ENCODE data around the gene GCSAM. TPM values are rescaled to one million over a fixed set of nuclear protein-coding genes. Genes with fewer than 3 reads are reported as not detected.

GCSAM gene
- total RNA-seq, 2 donors from 2014 or later: 1.4 TPM; not detected in 1

DNA sequence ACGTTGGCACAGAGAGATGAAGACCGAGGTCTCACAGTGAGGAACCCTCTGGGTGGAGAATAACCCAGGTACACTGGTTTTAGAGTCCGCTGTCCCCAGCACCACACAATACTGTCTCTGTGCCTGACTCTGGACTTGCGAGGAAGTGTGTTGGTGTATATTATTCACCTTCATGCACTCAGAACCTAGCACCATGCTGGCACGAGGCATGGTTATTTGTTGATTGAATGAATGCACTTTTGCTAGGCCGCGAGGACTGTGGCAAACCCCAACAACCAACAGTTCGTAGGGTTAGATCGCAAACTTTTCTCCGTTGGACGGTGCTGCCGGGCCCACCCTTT lies 47.3 kb downstream of the GCSAM start:
- Histone ChIP-seq H3K36me3 (no peaks in the 10 kb centered on the region), H3K4me1 (replicated peaks) (no peaks in the 10 kb centered on the region), H3K9me3 (no peaks in the 10 kb centered on the region), H3K4me3 (peak overlapping the region; percentile 29 to 47), H3K27me3 (replicated peaks; ENCODE audit: insufficient read depth) (no peaks in the 10 kb centered on the region), H3K27ac (peak overlapping the region; percentile 54 to 71)
- no peak for TF ChIP-seq POLR2A (IDR thresholded peaks at IDR 0.05)
- TF ChIP-seq, protein P1, sequence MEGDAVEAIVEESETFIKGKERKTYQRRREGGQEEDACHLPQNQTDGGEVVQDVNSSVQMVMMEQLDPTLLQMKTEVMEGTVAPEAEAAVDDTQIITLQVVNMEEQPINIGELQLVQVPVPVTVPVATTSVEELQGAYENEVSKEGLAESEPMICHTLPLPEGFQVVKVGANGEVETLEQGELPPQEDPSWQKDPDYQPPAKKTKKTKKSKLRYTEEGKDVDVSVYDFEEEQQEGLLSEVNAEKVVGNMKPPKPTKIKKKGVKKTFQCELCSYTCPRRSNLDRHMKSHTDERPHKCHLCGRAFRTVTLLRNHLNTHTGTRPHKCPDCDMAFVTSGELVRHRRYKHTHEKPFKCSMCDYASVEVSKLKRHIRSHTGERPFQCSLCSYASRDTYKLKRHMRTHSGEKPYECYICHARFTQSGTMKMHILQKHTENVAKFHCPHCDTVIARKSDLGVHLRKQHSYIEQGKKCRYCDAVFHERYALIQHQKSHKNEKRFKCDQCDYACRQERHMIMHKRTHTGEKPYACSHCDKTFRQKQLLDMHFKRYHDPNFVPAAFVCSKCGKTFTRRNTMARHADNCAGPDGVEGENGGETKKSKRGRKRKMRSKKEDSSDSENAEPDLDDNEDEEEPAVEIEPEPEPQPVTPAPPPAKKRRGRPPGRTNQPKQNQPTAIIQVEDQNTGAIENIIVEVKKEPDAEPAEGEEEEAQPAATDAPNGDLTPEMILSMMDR (IDR thresholded peaks at IDR 0.05): no peak
- no peak for TF ChIP-seq POLR2AphosphoS5 (IDR thresholded peaks at IDR 0.05)
- 36% methylated on average over 12 of the region's 12 CpGs for WGBS
- DNase-seq (ENCODE audit: low spot score): no peak
- intact Hi-C loops (cut with DNase I): no loop called here

GRCh38 chr3:112084980-112085705 lies 47.9 kb downstream of the GCSAM start:
- WGBS: 75% methylated on average over 7 of the region's 7 CpGs

GRCh38 chr3:112083239-112083638 lies 49.8 kb downstream of the GCSAM start:
- 82% methylated on average over 4 of the region's 4 CpGs for WGBS
- Histone ChIP-seq H3K9me3 (no peaks in the 10 kb centered on the region), H3K4me3 (no peak overlapping the region), H3K27ac (no peak overlapping the region), H3K27me3 (replicated peaks; ENCODE audit: insufficient read depth) (no peaks in the 10 kb centered on the region), H3K36me3 (no peaks in the 10 kb centered on the region), H3K4me1 (replicated peaks) (no peaks in the 10 kb centered on the region)
- no peak for DNase-seq (ENCODE audit: low spot score)
- TF ChIP-seq POLR2AphosphoS5 (IDR thresholded peaks at IDR 0.05): no peak
- TF ChIP-seq, protein P1 (IDR thresholded peaks at IDR 0.05): no peak
- no peak for TF ChIP-seq POLR2A (IDR thresholded peaks at IDR 0.05)
- intact Hi-C loops (cut with DNase I): no loop called here

More at GRCh38 chr3:112084980-112085705, 47.9 kb downstream of the GCSAM start:
- Histone ChIP-seq H3K27ac (peak overlapping the region in 1 of 2 donors; percentile 71), H3K4me1 (replicated peaks) (no peaks in the 10 kb centered on the region), H3K36me3 (no peaks in the 10 kb centered on the region), H3K9me3 (no peaks in the 10 kb centered on the region), H3K27me3 (replicated peaks; ENCODE audit: insufficient read depth) (no peaks in the 10 kb centered on the region), H3K4me3 (no peak overlapping the region)
- intact Hi-C loops (cut with DNase I): no loop called here
- DNase-seq (ENCODE audit: low spot score): no peak
- TF ChIP-seq POLR2A (IDR thresholded peaks at IDR 0.05): no peak
- TF ChIP-seq, protein P1 (IDR thresholded peaks at IDR 0.05): no peak
- no peak for TF ChIP-seq POLR2AphosphoS5 (IDR thresholded peaks at IDR 0.05)

GRCh38 chr3:112078125-112079083 lies 54.6 kb downstream of the GCSAM start:
- H3K4me3 ChIP-seq: no peak overlapping the region
- no peak for DNase-seq (ENCODE audit: low spot score)
- no peaks in the 10 kb centered on the region for H3K9me3 ChIP-seq
- no peaks in the 10 kb centered on the region for H3K27me3 ChIP-seq (replicated peaks; ENCODE audit: insufficient read depth)
- H3K4me1 ChIP-seq (replicated peaks): no peaks in the 10 kb centered on the region
- 85% methylated on average over 10 of the region's 10 CpGs for WGBS
- TF ChIP-seq POLR2A (IDR thresholded peaks at IDR 0.05): no peak
- TF ChIP-seq, protein P1 (IDR thresholded peaks at IDR 0.05): no peak
- no peak for TF ChIP-seq POLR2AphosphoS5 (IDR thresholded peaks at IDR 0.05)
- intact Hi-C loops (cut with DNase I): no loop called here
- no peak overlapping the region for H3K27ac ChIP-seq
- H3K36me3 ChIP-seq: no peaks in the 10 kb centered on the region
